ENCODE results near the gene RNF32. TPM values are rescaled to one million over a fixed set of nuclear protein-coding genes. Genes with fewer than 3 reads are reported as not detected.

Gene RNF32
- total RNA-seq, 4 donors from 2014 or later, result 0.42 to 6.0 (median 1.5) TPM; not detected in 1

- Histone ChIP-seq H3K4me1 (peaks cover 0 to 3% (median 0%) of the 10 kb centered on the region in 4 donors), H3K27ac (no peak overlapping the region), H3K9me3 (peaks cover 0 to 4% (median 0%) of the 10 kb centered on the region in 4 donors), H3K4me3 (no peak overlapping the region), H3K27me3 (peaks cover 0 to 2% of the 10 kb centered on the region in 2 donors), H3K36me3 (peaks cover 0 to 34% (median 0%) of the 10 kb centered on the region in 3 donors)
- TF ChIP-seq POLR2A (IDR thresholded peaks at IDR 0.05), result no peak
- TF ChIP-seq EP300 (IDR thresholded peaks at IDR 0.05), result no peak
- TF ChIP-seq CTCF (IDR thresholded peaks at IDR 0.05), result no peak
- 70 to 73% methylated on average over 4 of the region's 4 CpGs for WGBS, 2 donors
- no peak for DNase-seq (ENCODE audit: low spot score in 2 of 2)
Observed at GRCh38 chr7:156602283-156602682, 38.3 kb upstream of the RNF32 start.

- Histone ChIP-seq H3K27ac (no peak overlapping the region), H3K27me3 (peaks cover 0 to 8% of the 10 kb centered on the region in 2 donors), H3K4me3 (no peak overlapping the region), H3K9me3 (peaks cover 0 to 4% (median 0%) of the 10 kb centered on the region in 4 donors), H3K4me1 (peaks cover 0 to 10% (median 2%) of the 10 kb centered on the region in 4 donors), H3K36me3 (peaks cover 0 to 34% (median 0%) of the 10 kb centered on the region in 3 donors)
- TF ChIP-seq POLR2A (IDR thresholded peaks at IDR 0.05) (no peak), CTCF (IDR thresholded peaks at IDR 0.05) (no peak), EP300 (IDR thresholded peaks at IDR 0.05) (no peak)
- 65 to 66% methylated on average over 6 of the region's 6 CpGs for WGBS, 2 donors
- DNase-seq (ENCODE audit: low spot score in 2 of 2), result no peak
Observed at GRCh38 chr7:156603011-156603410, 37.6 kb upstream of the RNF32 start.

DNA sequence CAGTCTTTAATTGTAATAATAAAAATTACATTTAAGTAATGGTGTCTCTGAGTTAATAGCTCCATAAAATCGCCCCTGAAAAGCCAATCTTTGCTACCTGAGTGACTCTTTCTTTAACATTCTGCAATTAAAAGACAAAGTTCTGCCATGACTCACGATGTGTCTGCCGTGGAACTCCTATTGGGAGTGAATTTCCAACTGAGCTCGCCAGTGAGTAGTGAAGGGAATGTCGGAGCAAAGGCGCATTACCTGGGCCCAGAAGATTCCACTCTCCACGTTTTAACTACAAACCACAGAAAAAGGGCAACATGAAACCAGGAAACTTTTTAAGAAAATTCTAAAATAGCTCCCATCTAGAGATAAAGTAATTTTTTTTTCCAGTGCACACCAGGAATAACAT, 36.9 kb upstream of the RNF32 start:
- Histone ChIP-seq H3K27me3 (peaks cover 0 to 8% of the 10 kb centered on the region in 2 donors), H3K9me3 (no peaks in the 10 kb centered on the region), H3K4me3 (no peak overlapping the region), H3K27ac (no peak overlapping the region), H3K36me3 (peaks cover 0 to 28% (median 0%) of the 10 kb centered on the region in 3 donors), H3K4me1 (peaks cover 0 to 12% (median 2%) of the 10 kb centered on the region in 4 donors)
- WGBS, 2 donors, result 83 to 85% methylated on average over 7 of the region's 7 CpGs
- TF ChIP-seq POLR2A (IDR thresholded peaks at IDR 0.05) (no peak), CTCF (IDR thresholded peaks at IDR 0.05) (no peak), EP300 (IDR thresholded peaks at IDR 0.05) (no peak)
- no peak for DNase-seq (ENCODE audit: low spot score in 2 of 2)

- Histone ChIP-seq H3K4me3 (no peak overlapping the region), H3K9me3 (no peaks in the 10 kb centered on the region), H3K27ac (no peak overlapping the region), H3K36me3 (peaks cover 0 to 27% (median 0%) of the 10 kb centered on the region in 3 donors), H3K27me3 (peaks cover 0 to 8% of the 10 kb centered on the region in 2 donors), H3K4me1 (peaks cover 0 to 12% (median 2%) of the 10 kb centered on the region in 4 donors)
- TF ChIP-seq CTCF (IDR thresholded peaks at IDR 0.05) (no peak), EP300 (IDR thresholded peaks at IDR 0.05) (no peak), POLR2A (IDR thresholded peaks at IDR 0.05) (no peak)
- 77 to 80% methylated on average over 15 of the region's 15 CpGs for WGBS, 2 donors
- no peak for DNase-seq (ENCODE audit: low spot score in 2 of 2)
Observed at GRCh38 chr7:156604311-156604710, 36.3 kb upstream of the RNF32 start.

- H3K27me3 ChIP-seq, result peaks cover 0 to 8% of the 10 kb centered on the region in 2 donors
- TF ChIP-seq EP300 (IDR thresholded peaks at IDR 0.05) (no peak), CTCF (IDR thresholded peaks at IDR 0.05) (no peak), POLR2A (IDR thresholded peaks at IDR 0.05) (no peak)
- 77 to 85% methylated on average over 21 to 22 of the region's 22 CpGs for WGBS, 2 donors
Observed at GRCh38 chr7:156604836-156605695, 35.5 kb upstream of the RNF32 start.

More at GRCh38 chr7:156604836-156605695, 35.5 kb upstream of the RNF32 start:
- H3K36me3 ChIP-seq, result peaks cover 0 to 25% (median 0%) of the 10 kb centered on the region in 3 donors
- no peaks in the 10 kb centered on the region for H3K9me3 ChIP-seq
- H3K4me1 ChIP-seq, result peaks cover 0 to 12% (median 2%) of the 10 kb centered on the region in 4 donors
- H3K27ac ChIP-seq, result no peak overlapping the region
- H3K4me3 ChIP-seq, result no peak overlapping the region
- no peak for DNase-seq (ENCODE audit: low spot score in 2 of 2)

Data from tibial nerve (tissue), 4 donors.